ENCODE measurements around the gene DNAJB12. TPM values are rescaled to one million over a fixed set of nuclear protein-coding genes. Genes with fewer than 3 reads are reported as not detected.

DNAJB12 gene
- total RNA-seq, 6 experiments from 2014 or later: 16.6 to 22.1 (median 19.2) TPM

DNA sequence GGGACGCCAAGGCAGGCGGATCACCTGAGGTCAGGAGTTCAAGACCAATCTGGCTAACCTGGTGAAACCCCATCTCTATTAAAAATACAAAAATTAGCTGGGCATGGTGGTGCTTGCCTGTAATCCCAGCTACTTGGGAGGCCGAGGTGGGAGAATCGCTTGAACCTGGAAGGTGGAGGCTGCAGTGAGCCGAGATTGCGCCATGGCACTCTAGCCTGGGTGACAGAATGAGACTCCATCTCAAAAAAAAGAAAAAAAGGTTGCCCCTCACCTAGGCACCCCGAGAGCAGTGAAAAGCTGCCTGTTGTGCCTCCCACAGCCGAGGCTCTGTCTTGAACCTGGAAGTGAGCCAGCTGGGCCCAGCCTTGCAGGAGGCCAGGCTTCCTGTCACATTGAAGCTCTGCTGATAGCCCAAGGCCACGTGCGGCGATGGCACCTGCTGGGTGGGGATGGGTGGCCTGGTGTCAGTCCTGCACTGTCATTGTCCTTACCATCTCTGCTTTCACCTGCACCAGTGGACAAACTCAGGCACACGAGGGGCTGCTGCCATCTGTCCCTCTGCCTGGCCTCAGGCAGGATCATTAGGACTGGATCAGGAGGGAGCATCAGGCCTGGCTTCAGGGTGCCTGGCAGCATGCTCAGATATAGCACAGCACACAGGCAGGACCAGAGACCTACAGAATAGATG, 37.8 kb downstream of the DNAJB12 start:
- Histone ChIP-seq H3K27me3 (no peaks in the 10 kb centered on the region), H3K27ac (peak overlapping the region; percentile 75 to 95 (median 78)), H3K9me3 (no peaks in the 10 kb centered on the region), H3K4me3 (no peak overlapping the region), H3K36me3 (no peaks in the 10 kb centered on the region), H3K4me1 (peaks cover 0 to 60% (median 36%) of the 10 kb centered on the region in 4 donors)
- TF ChIP-seq POLR2A (IDR thresholded peaks at IDR 0.05) (peak; percentile 23), CTCF (IDR thresholded peaks at IDR 0.05) (no peak)
- intact Hi-C loops (cut with DNase I): loop anchor here in 1 of 2 donors (5.0 kb wide), 1 partner anchor 45 kb away; the partner anchor contains the start of gene DDIT4
- ATAC-seq: peak; percentile 4 to 27 (median 20)
- WGBS (ENCODE audit: insufficient coverage, low coverage, low lambda C conversion rate, missing lambda C conversion rate): 39% methylated on average over 3 of the region's 12 CpGs
- DNase-seq: peak; percentile 90 to 91 (median 91)

DNA sequence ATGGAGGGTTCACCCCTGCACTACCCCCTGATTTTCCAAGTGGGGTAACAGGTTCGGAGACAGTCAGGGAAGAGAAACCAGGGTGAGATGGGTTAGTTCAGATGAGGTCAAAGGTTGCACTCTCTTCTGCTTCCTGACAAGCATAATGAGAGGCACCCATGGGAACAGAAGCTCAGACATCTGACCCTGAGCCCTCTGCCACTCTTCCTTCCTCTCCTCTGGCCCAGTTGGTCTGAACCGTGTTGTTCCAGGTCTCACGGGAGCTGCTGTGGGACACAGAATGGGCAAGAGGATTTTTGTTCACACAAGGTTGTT, 38.4 kb downstream of the DNAJB12 start:
- intact Hi-C loops (cut with DNase I): loop anchor here in 1 of 2 donors (5.0 kb wide), 1 partner anchor 44 kb away; the partner anchor contains the start of gene DDIT4
- DNase-seq: no peak
- peak overlapping the region; percentile 75 to 95 (median 78) for H3K27ac ChIP-seq
- no peak overlapping the region for H3K4me3 ChIP-seq
- peak in 2 of 4 donors; percentile 2 to 3 for ATAC-seq
- 21% methylated on average over 2 of the region's 3 CpGs for WGBS (ENCODE audit: insufficient coverage, low coverage, low lambda C conversion rate, missing lambda C conversion rate)
- TF ChIP-seq POLR2A (IDR thresholded peaks at IDR 0.05) (no peak), CTCF (IDR thresholded peaks at IDR 0.05) (no peak)
- no peaks in the 10 kb centered on the region for H3K9me3 ChIP-seq
- H3K36me3 ChIP-seq: no peaks in the 10 kb centered on the region
- H3K27me3 ChIP-seq: no peaks in the 10 kb centered on the region
- peaks cover 0 to 60% (median 36%) of the 10 kb centered on the region in 4 donors for H3K4me1 ChIP-seq

GRCh38 chr10:72315611-72316385, 38.9 kb downstream of the DNAJB12 start:
- peak; percentile 60 to 70 (median 65) for ATAC-seq
- peak overlapping the region; percentile 75 to 95 (median 78) for H3K27ac ChIP-seq
- intact Hi-C loops (cut with DNase I): loop anchor here in 1 of 2 donors (5.0 kb wide), 1 partner anchor 43 kb away; the partner anchor contains the start of gene DDIT4

GRCh38 chr10:72315054-72315453, 39.7 kb downstream of the DNAJB12 start:
- Histone ChIP-seq H3K4me1 (peaks cover 0 to 54% (median 29%) of the 10 kb centered on the region in 4 donors), H3K36me3 (no peaks in the 10 kb centered on the region), H3K4me3 (no peak overlapping the region), H3K9me3 (no peaks in the 10 kb centered on the region), H3K27me3 (no peaks in the 10 kb centered on the region), H3K27ac (peak overlapping the region; percentile 75 to 95 (median 78))
- ATAC-seq: no peak
- peak in 1 of 3 donors; percentile 51 for DNase-seq
- TF ChIP-seq POLR2A (IDR thresholded peaks at IDR 0.05) (no peak), CTCF (IDR thresholded peaks at IDR 0.05) (no peak)
- intact Hi-C loops (cut with DNase I): loop anchor here in 1 of 2 donors (5.0 kb wide), 1 partner anchor 43 kb away; the partner anchor contains the start of gene DDIT4
- WGBS (ENCODE audit: insufficient coverage, low coverage, low lambda C conversion rate, missing lambda C conversion rate): 23% methylated on average over 7 of the region's 7 CpGs

More at GRCh38 chr10:72315611-72316385, 38.9 kb downstream of the DNAJB12 start:
- no peaks in the 10 kb centered on the region for H3K27me3 ChIP-seq
- H3K36me3 ChIP-seq: no peaks in the 10 kb centered on the region
- peak in 2 of 3 donors; percentile 60 to 91 for DNase-seq
- H3K4me3 ChIP-seq: no peak overlapping the region
- no peaks in the 10 kb centered on the region for H3K9me3 ChIP-seq
- TF ChIP-seq CTCF (IDR thresholded peaks at IDR 0.05) (no peak), POLR2A (IDR thresholded peaks at IDR 0.05) (peak; percentile 75)
- WGBS (ENCODE audit: insufficient coverage, low coverage, low lambda C conversion rate, missing lambda C conversion rate): 13% methylated on average over 1 of the region's 2 CpGs
- peaks cover 0 to 59% (median 34%) of the 10 kb centered on the region in 4 donors for H3K4me1 ChIP-seq
